Esophagus muscularis mucosa (tissue), 4 donors: ENCODE measurements around the gene CDC6.

Experiments used
- EP300 ChIP-seq: sonication (generic); formaldehyde crosslinking; IDR thresholded peaks from one replicate; pipeline ENCODE4 v1.6.1; 2017; ENCODE audit warnings: antibody characterized with exemption
- POLR2A ChIP-seq: fragments of 450-650 bp; IDR thresholded peaks from one replicate; pipeline ENCODE4 v1.6.1; 2017; ENCODE audit warnings: antibody characterized with exemption, moderate library complexity, mild to moderate bottlenecking, low read depth
- TF ChIP-seq, protein P1 (sequence below), 3 experiments: fragments of 200-600 bp in 2 of 3; fragments of 450-650 bp in 1 of 3; sonication (generic) in 2 of 3; IDR thresholded peaks; one replicate each; pipeline ENCODE4 v1.5.1; 2017 to 2019; ENCODE audit warnings: antibody characterized with exemption in 3 of 3, mild to moderate bottlenecking in 2 of 3, moderate library complexity in 1 of 3

DNA sequence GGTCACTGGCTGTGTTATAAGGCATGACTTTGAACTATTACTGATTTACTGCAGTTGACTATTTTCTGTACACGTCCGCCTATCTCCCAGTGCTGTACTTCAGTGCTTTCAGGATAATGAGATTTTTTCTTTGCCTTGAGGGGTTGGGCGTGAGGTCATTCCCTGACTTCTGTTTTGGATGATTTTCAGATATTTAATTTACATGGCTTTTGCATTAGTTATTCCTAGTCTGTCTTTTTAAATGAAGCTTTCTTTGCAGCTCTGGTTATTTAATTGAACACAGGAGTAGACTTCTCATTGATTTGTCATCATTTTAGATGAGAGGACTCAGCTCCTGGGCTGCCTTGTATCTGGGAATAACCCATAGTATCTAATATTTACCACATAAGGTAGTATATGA, 44.9 kb upstream of the CDC6 start:
- TF ChIP-seq, protein P1, sequence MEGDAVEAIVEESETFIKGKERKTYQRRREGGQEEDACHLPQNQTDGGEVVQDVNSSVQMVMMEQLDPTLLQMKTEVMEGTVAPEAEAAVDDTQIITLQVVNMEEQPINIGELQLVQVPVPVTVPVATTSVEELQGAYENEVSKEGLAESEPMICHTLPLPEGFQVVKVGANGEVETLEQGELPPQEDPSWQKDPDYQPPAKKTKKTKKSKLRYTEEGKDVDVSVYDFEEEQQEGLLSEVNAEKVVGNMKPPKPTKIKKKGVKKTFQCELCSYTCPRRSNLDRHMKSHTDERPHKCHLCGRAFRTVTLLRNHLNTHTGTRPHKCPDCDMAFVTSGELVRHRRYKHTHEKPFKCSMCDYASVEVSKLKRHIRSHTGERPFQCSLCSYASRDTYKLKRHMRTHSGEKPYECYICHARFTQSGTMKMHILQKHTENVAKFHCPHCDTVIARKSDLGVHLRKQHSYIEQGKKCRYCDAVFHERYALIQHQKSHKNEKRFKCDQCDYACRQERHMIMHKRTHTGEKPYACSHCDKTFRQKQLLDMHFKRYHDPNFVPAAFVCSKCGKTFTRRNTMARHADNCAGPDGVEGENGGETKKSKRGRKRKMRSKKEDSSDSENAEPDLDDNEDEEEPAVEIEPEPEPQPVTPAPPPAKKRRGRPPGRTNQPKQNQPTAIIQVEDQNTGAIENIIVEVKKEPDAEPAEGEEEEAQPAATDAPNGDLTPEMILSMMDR (IDR thresholded peaks at IDR 0.05) = no peak
- no peak for TF ChIP-seq POLR2A
- no peak for TF ChIP-seq EP300
